UCSD-AML1 (cell line): ENCODE results near the gene FBLIM1.

Experiments used
- DNase-seq: peaks from one replicate; lab custom pipeline; 2025; ENCODE audit not compliant: unreplicated experiment; lab: John Stamatoyannopoulos, UW

The FBLIM1 gene

GRCh38 chr1:15730936-15731335 is 27.7 kb upstream of the FBLIM1 start:
- DNase-seq: no peak

GRCh38 chr1:15731735-15732685 is 26.6 kb upstream of the FBLIM1 start:
- DNase-seq: no peak

- DNase-seq: no peak
Measured at GRCh38 chr1:15732686-15733081, 25.9 kb upstream of the FBLIM1 start.

GRCh38 chr1:15733218-15733725 is 25.3 kb upstream of the FBLIM1 start:
- no peak for DNase-seq

- no peak for DNase-seq
Measured at GRCh38 chr1:15733726-15734226, 24.8 kb upstream of the FBLIM1 start.

GRCh38 chr1:15734296-15734695 is 24.3 kb upstream of the FBLIM1 start:
- no peak for DNase-seq

GRCh38 chr1:15734901-15735300 is 23.7 kb upstream of the FBLIM1 start:
- DNase-seq: no peak

GRCh38 chr1:15735304-15736037 is 23.1 kb upstream of the FBLIM1 start:
- no peak for DNase-seq

GRCh38 chr1:15736038-15736891 is 22.3 kb upstream of the FBLIM1 start, which contains the start of gene SLC25A34:
Gene SLC25A34 (plus strand): TSS chr1:15736258. CDS start chr1:15736486, 228 bp downstream.
- DNase-seq: no peak

- DNase-seq: no peak
Measured at GRCh38 chr1:15736892-15737261, 21.7 kb upstream of the FBLIM1 start.

GRCh38 chr1:15737324-15738319 is 21.0 kb upstream of the FBLIM1 start:
- DNase-seq: no peak

- no peak for DNase-seq
Measured at GRCh38 chr1:15738416-15739113, 20.0 kb upstream of the FBLIM1 start.

- no peak for DNase-seq
Measured at GRCh38 chr1:15739259-15739658, 19.3 kb upstream of the FBLIM1 start.

- DNase-seq: no peak
Measured at GRCh38 chr1:15739745-15740144, 18.9 kb upstream of the FBLIM1 start.

- DNase-seq: peak; percentile 60
Measured at GRCh38 chr1:15740924-15741850, 17.4 kb upstream of the FBLIM1 start.

GRCh38 chr1:15742339-15742801 is 16.2 kb upstream of the FBLIM1 start, which contains the start of gene TMEM82:
Gene TMEM82 (plus strand): TSS chr1:15742499. CDS start chr1:15742560, 61 bp downstream.
- no peak for DNase-seq

GRCh38 chr1:15744122-15744679 is 14.4 kb upstream of the FBLIM1 start:
- no peak for DNase-seq
